Kidney (tissue), 14 donors: ENCODE data around the gene ADGRV1. TPM values are rescaled to one million over a fixed set of nuclear protein-coding genes. Genes with fewer than 3 reads are reported as not detected.

Experiments
- DNase-seq, 5 donors: peaks; one replicate each; pipeline ENCODE4 v3.0.0-alpha.2; 2013 to 2020
- FAIRE-seq: peaks from 2 replicates; lab custom pipeline; 2012; peaks lifted over from hg19 to GRCh38; lab: Jason Lieb, UNC
- H3K27ac ChIP-seq, 2 donors: one replicate each; pipeline ENCODE4 v1.7.0; 2013; ENCODE audit warnings: low read depth in 2 of 2, low read length in 2 of 2, inconsistent platforms in 1 of 2
- H3K27me3 ChIP-seq: one replicate; pipeline ENCODE4 v1.7.1; 2013; ENCODE audit warnings: low read length, inconsistent platforms; ENCODE audit not compliant: control insufficient read depth, insufficient read depth
- H3K36me3 ChIP-seq, 3 donors: one replicate each; pipeline versions ENCODE4 v1.7.0 to v1.7.1; 2013; ENCODE audit warnings: low read length in 3 of 3, control low read depth in 1 of 3, inconsistent platforms in 1 of 3; ENCODE audit not compliant: insufficient read depth in 3 of 3, control insufficient read depth in 2 of 3
- H3K4me1 ChIP-seq, 3 donors: one replicate each; pipeline versions ENCODE4 v1.7.0 to v1.7.1; 2013; ENCODE audit warnings: low read length in 3 of 3, inconsistent platforms in 1 of 3, low read depth in 1 of 3; ENCODE audit not compliant: control insufficient read depth in 2 of 3, insufficient read depth in 2 of 3
- H3K4me3 ChIP-seq, 3 donors: one replicate each; pipeline versions ENCODE4 v1.7.0 to v1.8.1; 2013; ENCODE audit warnings: low read length in 3 of 3, control low read depth in 1 of 3, inconsistent platforms in 1 of 3
- H3K9ac ChIP-seq, 3 donors: one replicate each; pipeline versions ENCODE4 v1.7.0 to v1.7.1; 2013; ENCODE audit warnings: low read length in 3 of 3, control low read depth in 1 of 3, inconsistent platforms in 1 of 3
- H3K9me3 ChIP-seq, 3 donors: one replicate each; pipeline versions ENCODE4 v1.7.0 to v1.7.1; 2013; ENCODE audit warnings: low read length in 3 of 3, control low read depth in 1 of 3, inconsistent platforms in 1 of 3; ENCODE audit not compliant: control insufficient read depth in 2 of 3, insufficient read depth in 1 of 3
- intact Hi-C: fragments of 100-400 bp; cut with DNase I; formaldehyde crosslinking; loops from one replicate; pipeline ENCODE4 v1.11.1; 2022
- polyA plus RNA-seq: library from polyadenylated mRNA; stranded (reverse); fragments of 350-450 nt; fragmentation: Illumina TruSeq; extraction: RNeasy Lipid Tissue Mini Kit (QIAGEN cat#74804); gene quantifications from one replicate; pipeline ENCODE4 v1.2.3, GENCODE V29; 2014; ENCODE audit warnings: low read depth, low replicate concordance; ENCODE audit not compliant: insufficient read depth
- total RNA-seq: library from RNA; stranded (reverse); fragmentation: NEBNext Ultra II Directional; extraction: Animal tissue kit (Norgen Biotek cat#: 25700); gene quantifications from one replicate; pipeline ENCODE4 v1.2.1, GENCODE V29; 2021
- TF ChIP-seq, protein P1 (sequence below): IDR thresholded peaks from 3 replicates; pipeline ENCODE4 v1.5.1; 2012; ENCODE audit warnings: mild to moderate bottlenecking, moderate library complexity, borderline replicate concordance; ENCODE audit not compliant: insufficient read depth; ENCODE audit errors: extremely low read depth
- donor health status: control.
- donor health status: control.
- donor health status: control.
- donor health status: control.
- donor health status: control.
- donor health status: DM: yes; HTN: yes; CAD: no.
- donor health status: Normal renal cell carcinoma (clear cell type).

The ADGRV1 gene
- total and polyA plus RNA-seq, 2 donors from 2014 or later = 7.0 to 7.3 TPM

DNA sequence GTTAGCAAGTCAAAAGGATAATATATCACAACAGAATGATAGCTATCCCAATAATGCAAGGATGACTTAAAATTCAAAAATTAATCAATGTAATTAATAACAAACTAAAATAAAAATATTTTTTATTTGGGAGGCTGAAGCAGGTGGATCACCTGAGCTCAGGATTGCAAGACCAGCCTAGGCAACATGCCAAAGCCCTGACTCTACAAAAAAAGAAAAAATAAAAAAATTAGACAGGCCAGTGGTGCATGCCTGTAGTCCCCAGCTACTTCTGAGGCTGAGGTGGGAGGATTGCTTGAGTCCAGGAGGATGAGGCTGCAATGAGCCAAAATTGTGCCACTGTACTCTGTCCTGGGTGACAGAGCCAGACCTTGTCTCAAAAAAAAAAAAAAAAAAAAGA lies 399.3 kb downstream of the ADGRV1 start:
- H3K9ac ChIP-seq = no peak overlapping the region
- no peaks in the 10 kb centered on the region for H3K27me3 ChIP-seq
- H3K4me3 ChIP-seq = no peak overlapping the region
- no peaks in the 10 kb centered on the region for H3K9me3 ChIP-seq
- intact Hi-C loops = no loop called here
- TF ChIP-seq, protein P1, sequence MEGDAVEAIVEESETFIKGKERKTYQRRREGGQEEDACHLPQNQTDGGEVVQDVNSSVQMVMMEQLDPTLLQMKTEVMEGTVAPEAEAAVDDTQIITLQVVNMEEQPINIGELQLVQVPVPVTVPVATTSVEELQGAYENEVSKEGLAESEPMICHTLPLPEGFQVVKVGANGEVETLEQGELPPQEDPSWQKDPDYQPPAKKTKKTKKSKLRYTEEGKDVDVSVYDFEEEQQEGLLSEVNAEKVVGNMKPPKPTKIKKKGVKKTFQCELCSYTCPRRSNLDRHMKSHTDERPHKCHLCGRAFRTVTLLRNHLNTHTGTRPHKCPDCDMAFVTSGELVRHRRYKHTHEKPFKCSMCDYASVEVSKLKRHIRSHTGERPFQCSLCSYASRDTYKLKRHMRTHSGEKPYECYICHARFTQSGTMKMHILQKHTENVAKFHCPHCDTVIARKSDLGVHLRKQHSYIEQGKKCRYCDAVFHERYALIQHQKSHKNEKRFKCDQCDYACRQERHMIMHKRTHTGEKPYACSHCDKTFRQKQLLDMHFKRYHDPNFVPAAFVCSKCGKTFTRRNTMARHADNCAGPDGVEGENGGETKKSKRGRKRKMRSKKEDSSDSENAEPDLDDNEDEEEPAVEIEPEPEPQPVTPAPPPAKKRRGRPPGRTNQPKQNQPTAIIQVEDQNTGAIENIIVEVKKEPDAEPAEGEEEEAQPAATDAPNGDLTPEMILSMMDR = no peak
- DNase-seq (no peak), FAIRE-seq (no peak)
- no peaks in the 10 kb centered on the region for H3K36me3 ChIP-seq
- H3K4me1 ChIP-seq = no peaks in the 10 kb centered on the region
- no peak overlapping the region for H3K27ac ChIP-seq

DNA sequence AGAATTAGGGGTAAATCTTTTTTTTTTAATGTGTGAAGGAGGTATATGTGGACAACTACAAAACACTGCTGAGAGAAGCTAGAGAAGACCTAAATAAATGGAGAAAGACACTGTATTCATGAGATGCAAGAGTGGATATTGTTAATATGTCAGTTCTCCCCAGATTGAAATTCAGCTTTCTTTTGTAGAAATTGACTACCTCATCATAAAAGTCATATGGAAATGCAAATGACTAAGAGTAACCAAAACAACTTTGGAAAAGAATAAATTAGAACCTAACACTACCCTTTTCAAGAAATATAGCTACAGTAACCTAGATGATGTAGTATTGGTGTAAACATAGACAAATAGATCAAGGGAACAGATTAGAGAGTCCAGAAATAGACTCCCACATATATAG lies 400.7 kb downstream of the ADGRV1 start:
- H3K27me3 ChIP-seq = no peaks in the 10 kb centered on the region
- no peaks in the 10 kb centered on the region for H3K36me3 ChIP-seq
- intact Hi-C loops = no loop called here
- FAIRE-seq (no peak), DNase-seq (no peak)
- no peak overlapping the region for H3K4me3 ChIP-seq
- TF ChIP-seq, protein P1 = no peak
- H3K27ac ChIP-seq = no peak overlapping the region
- no peaks in the 10 kb centered on the region for H3K9me3 ChIP-seq
- H3K9ac ChIP-seq = no peak overlapping the region
- no peaks in the 10 kb centered on the region for H3K4me1 ChIP-seq

DNA sequence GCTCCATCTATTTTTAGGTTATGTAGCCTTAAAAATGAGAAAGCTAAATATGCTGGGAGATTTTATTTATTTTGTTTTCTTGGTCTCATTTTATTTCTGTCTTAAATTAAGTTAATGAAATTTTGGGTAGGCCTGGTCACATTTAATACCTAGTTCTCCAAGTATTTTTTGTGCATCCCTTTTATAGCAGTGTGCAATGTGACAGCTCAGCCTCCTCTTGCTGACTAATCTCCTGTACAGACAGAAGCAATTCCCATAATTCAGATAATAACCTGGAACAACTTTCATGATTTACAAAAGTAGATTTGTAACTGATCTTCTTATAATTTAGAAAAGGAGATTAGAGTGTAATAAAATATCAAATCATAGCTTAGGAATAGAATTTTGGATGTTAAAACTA lies 403.9 kb downstream of the ADGRV1 start:
- DNase-seq (no peak), FAIRE-seq (no peak)
- intact Hi-C loops = no loop called here
- Histone ChIP-seq H3K27me3 (no peaks in the 10 kb centered on the region), H3K9ac (no peak overlapping the region), H3K36me3 (no peaks in the 10 kb centered on the region), H3K9me3 (no peaks in the 10 kb centered on the region), H3K27ac (no peak overlapping the region), H3K4me1 (no peaks in the 10 kb centered on the region), H3K4me3 (no peak overlapping the region)
- TF ChIP-seq, protein P1 = no peak

DNA sequence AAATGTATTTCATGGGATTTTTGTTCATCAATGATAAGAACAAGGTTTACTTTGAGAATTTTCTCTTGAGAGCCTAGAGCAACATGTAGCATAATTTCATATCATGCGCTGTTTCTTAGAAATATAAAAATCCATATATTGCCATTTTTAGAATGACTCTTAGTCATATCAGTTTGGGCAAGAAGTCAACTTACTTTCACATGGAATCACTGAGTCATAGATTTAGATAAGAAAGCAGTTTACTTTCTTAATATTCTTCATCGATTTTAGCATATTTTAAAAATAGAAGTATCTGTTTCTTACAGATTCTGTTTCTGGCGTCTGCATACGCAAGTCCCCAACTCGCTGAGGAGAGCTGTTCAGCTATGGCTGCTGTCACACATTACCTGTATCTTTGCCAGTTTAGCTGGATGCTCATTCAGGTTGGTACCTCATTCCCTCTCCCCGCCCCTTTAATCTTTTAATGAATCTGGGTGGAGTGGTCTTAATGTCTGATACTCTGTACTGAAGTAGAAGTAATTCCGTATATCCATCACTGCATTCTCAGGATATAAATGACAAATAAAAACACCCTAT lies 406.6 kb downstream of the ADGRV1 start:
- no peak for FAIRE-seq
- intact Hi-C loops = no loop called here
- H3K4me3 ChIP-seq = no peak overlapping the region
- H3K27ac ChIP-seq = no peak overlapping the region
- H3K36me3 ChIP-seq = no peaks in the 10 kb centered on the region
- H3K27me3 ChIP-seq = no peaks in the 10 kb centered on the region
- TF ChIP-seq, protein P1 = no peak
- H3K9ac ChIP-seq = no peak overlapping the region
- no peaks in the 10 kb centered on the region for H3K9me3 ChIP-seq
- no peaks in the 10 kb centered on the region for H3K4me1 ChIP-seq
- no peak for DNase-seq
